HG02938 (cell line): ENCODE results near the gene SYNE3.

Source experiments
- ATAC-seq: cut with Tn5 transposase; IDR thresholded peaks from one replicate; pipeline ENCODE4 v1.9.1; 2021; ENCODE audit warnings: mild to moderate bottlenecking, moderate library complexity; ENCODE audit not compliant: unreplicated experiment

The SYNE3 gene

GRCh38 chr14:95489214-95490137 lies 27.0 kb downstream of the SYNE3 start:
- ATAC-seq = no peak

GRCh38 chr14:95488376-95489213 lies 27.9 kb downstream of the SYNE3 start:
- no peak for ATAC-seq

GRCh38 chr14:95487669-95488084 lies 28.8 kb downstream of the SYNE3 start:
- no peak for ATAC-seq

GRCh38 chr14:95486875-95487668 lies 29.4 kb downstream of the SYNE3 start:
- ATAC-seq = no peak

DNA sequence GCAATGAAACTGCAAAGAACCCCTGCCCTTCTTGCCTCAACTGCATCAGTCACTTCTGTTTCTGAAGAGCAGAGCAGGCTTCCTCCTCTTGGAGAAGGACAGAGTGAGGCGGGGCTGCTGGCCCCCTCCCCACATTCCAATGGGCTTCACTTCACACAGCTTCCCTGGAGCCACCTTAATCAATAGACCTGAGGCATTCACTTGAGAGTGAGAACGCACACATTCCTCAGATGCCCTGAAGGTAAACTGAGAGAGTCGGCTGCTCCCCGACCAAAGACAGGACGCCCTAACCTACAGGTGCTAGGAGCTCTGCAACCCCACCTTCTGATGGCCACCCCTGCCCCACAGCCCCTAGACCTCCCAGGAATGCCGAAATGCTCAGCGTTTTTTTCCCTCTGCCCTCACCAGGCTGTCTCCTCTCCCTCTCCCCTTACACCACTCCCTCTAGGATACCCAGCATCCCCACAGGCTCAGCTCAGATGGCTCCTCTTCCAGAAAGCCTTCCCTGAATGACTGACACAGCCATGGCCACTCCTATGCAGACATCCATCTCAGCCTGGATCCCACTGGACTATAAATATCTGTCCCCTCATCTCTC lies 31.1 kb downstream of the SYNE3 start:
- ATAC-seq = no peak

- no peak for ATAC-seq
Observed at GRCh38 chr14:95484296-95484695, 32.2 kb downstream of the SYNE3 start.

GRCh38 chr14:95483309-95484165 lies 32.9 kb downstream of the SYNE3 start:
- ATAC-seq = no peak

GRCh38 chr14:95482627-95483308 lies 33.7 kb downstream of the SYNE3 start:
- ATAC-seq = no peak

DNA sequence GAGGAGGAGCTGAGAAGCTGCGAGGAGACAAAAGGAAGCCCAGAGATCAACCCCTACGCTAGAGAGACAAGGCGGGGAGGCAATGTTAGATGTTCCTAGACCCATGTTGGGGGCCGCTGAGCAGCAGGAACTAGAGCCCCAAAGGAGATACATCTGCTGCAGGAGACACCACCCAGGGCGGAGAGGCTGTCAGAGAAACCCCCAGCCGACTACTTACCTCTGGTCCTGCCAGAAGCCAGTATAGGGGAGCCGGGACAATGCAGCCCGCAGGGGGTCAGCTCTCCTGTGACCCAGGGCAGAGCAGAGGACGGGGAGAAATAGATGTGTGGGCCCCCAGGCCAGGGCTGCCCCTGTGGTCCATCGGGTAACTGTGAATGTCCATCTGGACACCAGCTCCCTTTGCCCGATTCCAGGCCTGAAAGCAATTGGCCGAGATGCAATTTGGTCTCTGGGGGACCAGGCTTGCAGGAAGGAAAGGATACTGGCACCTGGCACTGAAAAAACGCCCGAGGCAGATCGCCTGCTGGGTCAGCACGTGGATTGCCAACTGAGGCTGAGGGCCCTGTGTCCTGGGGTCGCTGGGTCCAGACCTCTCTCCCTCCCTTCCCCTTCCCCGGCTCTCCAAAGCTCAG lies 34.9 kb downstream of the SYNE3 start:
- ATAC-seq = no peak

GRCh38 chr14:95480887-95481226 lies 35.6 kb downstream of the SYNE3 start:
- no peak for ATAC-seq

- peak; percentile 64 for ATAC-seq
Observed at GRCh38 chr14:95480109-95480886, 36.2 kb downstream of the SYNE3 start.

DNA sequence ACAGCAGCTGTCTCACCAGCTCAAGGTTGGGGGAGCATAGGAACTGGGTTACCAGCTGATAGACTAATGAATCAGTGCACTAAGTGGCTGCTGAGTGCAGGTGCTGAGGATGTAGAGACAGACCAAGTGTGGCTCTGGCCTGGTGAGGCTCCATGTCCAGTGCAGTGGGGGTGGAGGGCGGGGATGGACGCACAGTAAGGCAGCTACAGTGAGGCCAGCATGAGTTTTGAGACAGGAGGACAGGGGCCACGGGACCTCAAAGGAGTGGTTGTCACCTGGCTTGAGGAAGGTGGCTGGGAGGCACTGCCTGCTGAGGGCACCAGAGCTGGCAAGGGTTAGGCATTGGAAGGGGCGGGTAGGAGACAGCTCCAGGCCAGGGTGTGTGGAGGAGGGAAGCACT lies 37.0 kb downstream of the SYNE3 start:
- ATAC-seq = no peak

GRCh38 chr14:95478818-95479217 lies 37.6 kb downstream of the SYNE3 start:
- no peak for ATAC-seq

- no peak for ATAC-seq
Observed at GRCh38 chr14:95478309-95478708, 38.1 kb downstream of the SYNE3 start.

DNA sequence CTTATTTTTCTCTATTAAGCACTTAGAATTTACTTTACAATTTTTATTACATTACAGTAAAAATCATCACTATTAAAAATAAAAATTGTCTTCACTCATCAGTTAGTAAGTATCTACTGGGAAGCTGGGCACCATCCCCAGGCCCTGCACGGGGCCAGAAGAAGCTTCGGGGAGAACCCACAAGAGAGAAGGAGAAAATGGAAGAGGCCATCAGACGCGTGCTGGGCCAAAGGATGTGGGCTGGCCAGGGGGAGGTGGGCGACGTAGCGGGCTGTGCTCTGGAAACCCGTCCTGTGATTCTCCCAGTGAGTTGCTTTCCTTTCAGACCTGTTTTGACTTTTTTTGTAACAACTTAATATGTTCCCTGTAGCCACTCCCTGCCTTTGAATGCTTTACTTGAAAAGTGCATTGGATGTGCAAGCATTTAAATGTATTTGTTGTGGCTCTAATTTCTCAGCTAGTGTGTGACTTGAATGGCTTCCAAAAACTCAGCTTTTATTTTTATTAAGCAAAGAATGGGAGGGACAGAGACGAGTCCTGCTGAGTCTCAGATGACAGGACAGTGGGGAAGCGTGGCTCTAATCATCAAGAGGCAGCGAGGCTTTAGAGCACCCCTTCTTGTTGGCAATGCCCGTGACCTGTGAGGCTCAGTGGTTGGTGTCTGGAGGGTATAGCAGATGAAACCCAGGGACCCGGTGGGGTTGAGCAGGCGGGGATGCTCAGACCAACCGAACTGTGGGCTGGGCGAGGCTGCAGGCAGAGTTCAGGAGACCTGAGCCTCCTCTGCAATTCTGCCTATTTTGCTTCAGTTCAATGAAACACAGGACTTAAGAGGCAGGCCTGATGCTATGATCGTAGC lies 38.8 kb downstream of the SYNE3 start:
- no peak for ATAC-seq

GRCh38 chr14:95476747-95477146 lies 39.7 kb downstream of the SYNE3 start:
- no peak for ATAC-seq
